Activated CD4-positive, alpha-beta memory T cell treated with anti-CD3 and anti-CD28 coated beads for 36 hours (primary cell): ENCODE data around the gene INPP1. TPM values are rescaled to one million over a fixed set of nuclear protein-coding genes. Genes with fewer than 3 reads are reported as not detected.
A peak's percentile ranks its signal among the peaks of the same experiment; 100 is the strongest.
"Not testable (repeated sequence)": the region's sequence is repeated elsewhere in the genome, so short reads cannot be mapped to it uniquely, and the experiment has no call there.

Experiments
- CTCF ChIA-PET: fragments of 350-600 bp; sonication (Branson Sonifier 250); formaldehyde crosslinking; loops from one replicate; lab custom pipeline; 2021; ENCODE audit warnings: antibody characterized with exemption, inconsistent platforms; lab: Charles Lee
- POLR2A ChIA-PET: fragments of 350-600 bp; sonication (Branson Sonifier 250); formaldehyde crosslinking; loops from one replicate; lab custom pipeline; 2021; ENCODE audit warnings: antibody characterized with exemption; lab: Charles Lee
- DNase-seq: peaks from one replicate; pipeline ENCODE4 v3.0.0-alpha.2; 2020
- H3K27ac Mint-ChIP-seq: one replicate; pipeline ENCODE4 v1.8.0; 2021; ENCODE audit warnings: mixed read lengths
- H3K27me3 Mint-ChIP-seq: one replicate; pipeline ENCODE4 v1.8.0; 2021; ENCODE audit warnings: mixed read lengths
- H3K36me3 Mint-ChIP-seq: one replicate; pipeline ENCODE4 v1.8.0; 2021; ENCODE audit warnings: mixed read lengths
- H3K4me1 Mint-ChIP-seq: one replicate; pipeline ENCODE4 v1.8.0; 2021; ENCODE audit warnings: low read depth, mixed read lengths
- H3K4me3 Mint-ChIP-seq: one replicate; pipeline ENCODE4 v1.8.0; 2021; ENCODE audit warnings: mild to moderate bottlenecking, mixed read lengths
- H3K9me3 Mint-ChIP-seq: one replicate; pipeline ENCODE4 v1.8.0; 2021; ENCODE audit warnings: mixed read lengths
- intact Hi-C: fragments of 100-400 bp; cut with micrococcal nuclease; formaldehyde crosslinking; loops from one replicate; pipeline ENCODE4 v1.15.1; 2023
- total RNA-seq, 2 experiments: library from RNA; stranded (reverse); gene quantifications; one replicate each; pipeline ENCODE4 v1.2.3, GENCODE V29; 2021

The INPP1 gene
- total RNA-seq, result 10 to 100 TPM; 15.8 to 16.3 TPM

GRCh38 chr2:190343536-190344275 is at the start of gene INPP1:
Gene INPP1, plus strand, starts transcription at chr2:190343589. Its CDS starts 16,514 bp downstream, at chr2:190360103.
- Mint-ChIP-seq H3K9me3 (no peaks in the 10 kb centered on the region), H3K27me3 (no peaks in the 10 kb centered on the region), H3K4me1 (peaks cover 22% of the 10 kb centered on the region), H3K4me3 (peak within 1 kb of the TSS; percentile 85), H3K36me3 (no peaks in the 10 kb centered on the region), H3K27ac (peak within 1 kb of the TSS; percentile 43)
- intact Hi-C loops, result loop anchor here (1.0 to 5.0 kb wide), 4 partner anchors 17 to 64 kb away; partner anchors contain the start of gene MFSD6
- ChIA-PET CTCF (interaction anchor here (0.6 to 2.1 kb wide), 13 partner anchors 11 to 352 kb away, joined by 3 to 9 read pairs (median 5); partner anchors contain the start of gene HIBCH), POLR2A (interaction anchor here (0.7 to 3.1 kb wide), 7 partner anchors 10 to 669 kb away, joined by 3 to 22 read pairs (median 4); partner anchors contain the start of genes HIBCH and NEMP2)
- DNase-seq, result peak; percentile 65

GRCh38 chr2:190297880-190298279 is 45.5 kb upstream of the INPP1 start:
- H3K27me3 Mint-ChIP-seq, POLR2A ChIA-PET, CTCF ChIA-PET, H3K4me1 Mint-ChIP-seq, H3K4me3 Mint-ChIP-seq, DNase-seq, H3K27ac Mint-ChIP-seq, intact Hi-C loops: not testable (repeated sequence)
- H3K36me3 Mint-ChIP-seq, result peaks cover 62% of the 10 kb centered on the region
- peaks cover 18% of the 10 kb centered on the region for H3K9me3 Mint-ChIP-seq

- H3K4me3 Mint-ChIP-seq, result no peak overlapping the region
- CTCF ChIA-PET, result interaction anchor here (0.7 kb wide), 1 partner anchor 627 kb away, joined by 3 read pairs; no protein-coding TSS in a partner anchor
- no peaks in the 10 kb centered on the region for H3K27me3 Mint-ChIP-seq
- H3K36me3 Mint-ChIP-seq, result peaks cover 60% of the 10 kb centered on the region
- H3K27ac Mint-ChIP-seq, result no peak overlapping the region
- no peak for DNase-seq
- H3K4me1 Mint-ChIP-seq, result peaks cover 17% of the 10 kb centered on the region
- H3K9me3 Mint-ChIP-seq, result peaks cover 18% of the 10 kb centered on the region
- intact Hi-C loops, result no loop called here
- POLR2A ChIA-PET, result no interaction called here
These were observed 42.4 kb upstream of the INPP1 start for GRCh38 chr2:190301032-190301431.

GRCh38 chr2:190302052-190302451 is 41.3 kb upstream of the INPP1 start:
- CTCF ChIA-PET, result no interaction called here
- POLR2A ChIA-PET, result no interaction called here
- no peak for DNase-seq
- intact Hi-C loops, result no loop called here
- no peak overlapping the region for H3K4me3 Mint-ChIP-seq
- peaks cover 58% of the 10 kb centered on the region for H3K36me3 Mint-ChIP-seq
- peaks cover 18% of the 10 kb centered on the region for H3K9me3 Mint-ChIP-seq
- H3K27me3 Mint-ChIP-seq, result no peaks in the 10 kb centered on the region
- peaks cover 17% of the 10 kb centered on the region for H3K4me1 Mint-ChIP-seq
- no peak overlapping the region for H3K27ac Mint-ChIP-seq

GRCh38 chr2:190303647-190304046 is 39.7 kb upstream of the INPP1 start:
- no peak for DNase-seq
- Mint-ChIP-seq H3K4me1 (peaks cover 17% of the 10 kb centered on the region), H3K36me3 (peaks cover 52% of the 10 kb centered on the region), H3K4me3 (no peak overlapping the region), H3K9me3 (peaks cover 12% of the 10 kb centered on the region), H3K27me3 (no peaks in the 10 kb centered on the region), H3K27ac (no peak overlapping the region)
- POLR2A ChIA-PET, result no interaction called here
- intact Hi-C loops, result no loop called here
- CTCF ChIA-PET, result no interaction called here

GRCh38 chr2:190304404-190304803 is 39.0 kb upstream of the INPP1 start:
- H3K9me3 Mint-ChIP-seq, result peaks cover 10% of the 10 kb centered on the region
- no peak for DNase-seq
- H3K4me1 Mint-ChIP-seq, result peaks cover 17% of the 10 kb centered on the region
- ChIA-PET POLR2A (interaction anchor here (0.7 kb wide), 1 partner anchor 49 kb away, joined by 3 read pairs; no protein-coding TSS in a partner anchor), CTCF (no interaction called here)
- no peaks in the 10 kb centered on the region for H3K27me3 Mint-ChIP-seq
- H3K36me3 Mint-ChIP-seq, result peaks cover 53% of the 10 kb centered on the region
- no peak overlapping the region for H3K27ac Mint-ChIP-seq
- no peak overlapping the region for H3K4me3 Mint-ChIP-seq
- intact Hi-C loops, result no loop called here

GRCh38 chr2:190308031-190308430 is 35.4 kb upstream of the INPP1 start:
- ChIA-PET POLR2A (no interaction called here), CTCF (no interaction called here)
- no peaks in the 10 kb centered on the region for H3K9me3 Mint-ChIP-seq
- no peak overlapping the region for H3K4me3 Mint-ChIP-seq
- H3K27ac Mint-ChIP-seq, result no peak overlapping the region
- peaks cover 17% of the 10 kb centered on the region for H3K4me1 Mint-ChIP-seq
- H3K36me3 Mint-ChIP-seq, result peaks cover 43% of the 10 kb centered on the region
- intact Hi-C loops, result no loop called here
- DNase-seq, result no peak
- no peaks in the 10 kb centered on the region for H3K27me3 Mint-ChIP-seq

- H3K4me3 Mint-ChIP-seq, result no peak overlapping the region
- no peak for DNase-seq
- no peak overlapping the region for H3K27ac Mint-ChIP-seq
- ChIA-PET CTCF (no interaction called here), POLR2A (no interaction called here)
- intact Hi-C loops, result no loop called here
- H3K36me3 Mint-ChIP-seq, result peaks cover 35% of the 10 kb centered on the region
- H3K9me3 Mint-ChIP-seq, result no peaks in the 10 kb centered on the region
- H3K27me3 Mint-ChIP-seq, result no peaks in the 10 kb centered on the region
- peaks cover 20% of the 10 kb centered on the region for H3K4me1 Mint-ChIP-seq
These were observed 31.3 kb upstream of the INPP1 start for GRCh38 chr2:190311893-190312634.

GRCh38 chr2:190312635-190313025 is 30.8 kb upstream of the INPP1 start:
- Mint-ChIP-seq H3K36me3 (peaks cover 35% of the 10 kb centered on the region), H3K4me1 (peaks cover 25% of the 10 kb centered on the region)
- H3K27me3 Mint-ChIP-seq, H3K9me3 Mint-ChIP-seq, POLR2A ChIA-PET, CTCF ChIA-PET, intact Hi-C loops, H3K27ac Mint-ChIP-seq, H3K4me3 Mint-ChIP-seq, DNase-seq: not testable (repeated sequence)

- Mint-ChIP-seq H3K36me3 (peaks cover 28% of the 10 kb centered on the region), H3K4me3 (no peak overlapping the region), H3K27ac (no peak overlapping the region), H3K27me3 (no peaks in the 10 kb centered on the region), H3K4me1 (peaks cover 36% of the 10 kb centered on the region), H3K9me3 (no peaks in the 10 kb centered on the region)
- POLR2A ChIA-PET, result no interaction called here
- CTCF ChIA-PET, result no interaction called here
- intact Hi-C loops, result loop anchor here (1.0 kb wide), 1 partner anchor 225 kb away; no protein-coding TSS in a partner anchor
- DNase-seq, result no peak
These were observed 29.5 kb upstream of the INPP1 start for GRCh38 chr2:190313880-190314279.

GRCh38 chr2:190315273-190315672 is 28.1 kb upstream of the INPP1 start:
- POLR2A ChIA-PET, result no interaction called here
- H3K4me3 Mint-ChIP-seq, result no peak overlapping the region
- no peaks in the 10 kb centered on the region for H3K27me3 Mint-ChIP-seq
- peaks cover 19% of the 10 kb centered on the region for H3K36me3 Mint-ChIP-seq
- CTCF ChIA-PET, result no interaction called here
- H3K4me1 Mint-ChIP-seq, result peaks cover 40% of the 10 kb centered on the region
- H3K27ac Mint-ChIP-seq, result no peak overlapping the region
- H3K9me3 Mint-ChIP-seq, result no peaks in the 10 kb centered on the region
- no peak for DNase-seq
- intact Hi-C loops, result no loop called here

GRCh38 chr2:190318514-190318913 is 24.9 kb upstream of the INPP1 start:
- intact Hi-C loops, result no loop called here
- DNase-seq, result no peak
- ChIA-PET POLR2A (interaction anchor here (1.3 to 3.6 kb wide), 3 partner anchors 12 to 561 kb away, joined by 3 to 22 read pairs (median 3); partner anchors contain the start of gene INPP1), CTCF (interaction anchor here (0.7 to 1.1 kb wide), 2 partner anchors 26 to 462 kb away, joined by 3 to 9 read pairs; no protein-coding TSS in a partner anchor)
- Mint-ChIP-seq H3K27ac (no peak overlapping the region), H3K27me3 (no peaks in the 10 kb centered on the region), H3K4me3 (peak overlapping the region; percentile 87), H3K4me1 (peaks cover 55% of the 10 kb centered on the region), H3K36me3 (peaks cover 4% of the 10 kb centered on the region), H3K9me3 (no peaks in the 10 kb centered on the region)
